GM19023 (cell line): Measurements from ENCODE around the gene PKD2.
"Not testable (repeated sequence)": the region's sequence is repeated elsewhere in the genome, so short reads cannot be mapped to it uniquely, and the experiment has no call there.

Experiments used
- ATAC-seq: cut with Tn5 transposase; IDR thresholded peaks from one replicate; pipeline ENCODE4 v1.9.1; 2021; ENCODE audit warnings: mild to moderate bottlenecking, moderate library complexity; ENCODE audit not compliant: unreplicated experiment

The PKD2 gene

DNA sequence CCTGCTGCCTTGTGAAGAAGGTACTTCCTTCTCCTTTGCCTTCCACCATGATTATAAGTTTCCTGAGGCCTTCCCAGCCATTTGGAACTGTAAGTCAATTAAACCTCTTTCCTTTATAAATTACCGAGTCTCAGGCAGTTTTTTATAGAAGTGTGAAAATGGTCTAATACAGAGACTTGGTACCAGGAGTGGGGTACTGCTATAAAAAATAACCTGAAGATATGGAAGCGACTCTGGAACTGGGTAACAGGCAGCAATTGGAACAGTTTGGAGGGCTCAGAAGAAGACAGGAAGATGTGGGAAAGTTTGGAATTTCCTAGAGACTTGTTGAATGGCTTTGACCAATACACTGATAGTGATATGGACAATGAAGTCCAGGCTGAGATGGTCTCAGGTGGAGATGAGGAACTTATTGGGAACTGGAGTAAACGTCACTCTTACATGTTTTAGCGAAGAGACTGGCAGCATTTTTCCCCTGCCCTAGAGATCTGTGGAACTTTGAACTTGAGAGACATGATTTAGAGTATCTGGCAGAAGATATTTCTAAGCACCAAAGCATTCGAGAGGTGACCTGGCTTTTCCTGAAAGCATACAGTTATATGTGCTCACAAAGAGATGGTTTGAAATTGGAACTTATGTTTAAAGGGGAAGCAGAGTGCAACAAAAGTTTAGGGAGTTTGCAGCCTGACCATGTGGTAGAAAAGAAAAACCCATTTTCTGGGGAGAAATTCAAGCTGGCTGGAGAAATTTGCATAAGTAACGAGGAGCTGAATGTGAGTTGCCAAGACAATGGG is 18.6 kb downstream of the PKD2 start:
- ATAC-seq, result not testable (repeated sequence)

DNA sequence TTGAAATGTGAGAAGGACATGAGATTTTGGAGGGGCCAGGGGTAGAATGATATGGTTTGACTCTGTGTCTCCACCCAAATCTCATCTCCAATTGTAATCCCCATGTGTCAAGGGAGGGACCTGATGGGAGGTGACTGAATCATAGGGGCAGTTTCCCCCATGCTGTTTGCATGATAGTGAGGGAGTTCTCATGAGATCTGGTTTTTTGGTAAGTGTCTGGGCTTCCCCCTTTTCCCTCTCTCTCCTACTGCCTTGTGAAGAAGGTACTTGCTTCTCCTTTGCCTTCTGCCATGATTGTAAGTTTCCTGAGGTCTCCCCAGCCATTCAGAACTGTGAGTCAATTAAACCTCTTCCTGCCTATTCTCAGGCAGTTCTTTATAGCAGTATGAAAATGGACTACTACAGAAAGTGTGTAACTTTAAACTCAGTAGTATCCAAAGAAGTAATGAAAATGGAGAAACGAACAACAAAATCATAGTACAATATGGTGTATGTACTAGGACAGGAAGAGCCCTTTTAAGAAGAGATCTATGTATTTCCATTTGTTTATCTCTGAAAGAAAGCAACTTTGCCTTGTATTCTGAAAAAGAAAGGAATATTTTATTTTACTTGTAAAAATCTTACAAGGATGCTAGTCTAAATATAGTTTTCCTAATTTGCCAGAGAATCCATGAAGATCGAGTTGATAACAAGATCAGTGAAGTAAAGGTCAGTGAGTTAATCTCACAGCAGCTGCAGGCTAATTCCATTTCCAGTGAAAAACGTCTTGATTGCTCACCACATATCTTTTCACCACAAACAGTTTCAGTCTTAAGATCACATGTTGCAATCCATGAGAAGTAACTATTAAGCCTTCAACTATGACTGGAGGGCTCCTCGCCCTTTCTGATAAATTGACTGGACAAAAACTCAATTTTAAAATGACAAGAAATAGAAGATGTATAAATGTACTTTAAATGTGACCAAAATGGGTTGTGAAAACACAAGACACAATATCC is 20.5 kb downstream of the PKD2 start:
- ATAC-seq, result no peak

DNA sequence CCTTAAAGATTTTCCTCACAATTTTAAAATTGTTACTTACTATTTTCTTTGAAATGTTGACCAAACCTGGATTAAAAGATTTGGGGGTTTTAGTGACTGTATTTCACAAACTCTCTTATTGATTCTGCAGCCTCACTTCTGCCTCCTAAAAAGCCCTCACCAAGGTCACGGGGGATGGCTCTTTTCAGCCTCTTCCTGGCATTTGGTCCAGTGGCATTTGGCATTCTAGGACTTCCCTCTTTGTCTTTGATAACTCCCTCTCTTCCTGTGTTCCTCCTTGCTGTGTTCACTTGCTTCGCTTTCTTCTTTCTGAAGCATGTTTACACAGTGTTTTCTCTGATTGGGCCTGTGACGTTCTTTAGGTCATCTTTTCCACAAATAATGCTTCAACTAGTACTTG is 21.5 kb downstream of the PKD2 start:
- no peak for ATAC-seq

DNA sequence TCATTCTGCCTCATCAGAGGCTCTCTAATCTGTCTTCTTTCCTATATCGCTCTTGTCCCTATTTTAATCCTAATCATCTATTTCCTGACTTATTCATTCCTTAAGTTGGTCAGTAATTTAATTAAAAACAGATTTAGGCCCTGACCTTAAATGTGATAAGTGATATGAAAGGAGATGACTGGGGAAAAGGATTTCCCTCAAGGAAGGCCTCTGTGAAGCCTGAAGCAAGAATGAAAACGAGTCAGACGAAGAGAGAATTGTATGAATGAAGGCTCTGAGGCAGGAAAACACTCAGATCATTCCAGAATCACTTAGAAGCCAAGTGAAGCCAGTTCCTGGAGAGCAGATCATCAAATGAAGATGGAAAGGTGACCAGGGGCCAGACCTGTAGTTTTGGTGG is 22.1 kb downstream of the PKD2 start:
- no peak for ATAC-seq

DNA sequence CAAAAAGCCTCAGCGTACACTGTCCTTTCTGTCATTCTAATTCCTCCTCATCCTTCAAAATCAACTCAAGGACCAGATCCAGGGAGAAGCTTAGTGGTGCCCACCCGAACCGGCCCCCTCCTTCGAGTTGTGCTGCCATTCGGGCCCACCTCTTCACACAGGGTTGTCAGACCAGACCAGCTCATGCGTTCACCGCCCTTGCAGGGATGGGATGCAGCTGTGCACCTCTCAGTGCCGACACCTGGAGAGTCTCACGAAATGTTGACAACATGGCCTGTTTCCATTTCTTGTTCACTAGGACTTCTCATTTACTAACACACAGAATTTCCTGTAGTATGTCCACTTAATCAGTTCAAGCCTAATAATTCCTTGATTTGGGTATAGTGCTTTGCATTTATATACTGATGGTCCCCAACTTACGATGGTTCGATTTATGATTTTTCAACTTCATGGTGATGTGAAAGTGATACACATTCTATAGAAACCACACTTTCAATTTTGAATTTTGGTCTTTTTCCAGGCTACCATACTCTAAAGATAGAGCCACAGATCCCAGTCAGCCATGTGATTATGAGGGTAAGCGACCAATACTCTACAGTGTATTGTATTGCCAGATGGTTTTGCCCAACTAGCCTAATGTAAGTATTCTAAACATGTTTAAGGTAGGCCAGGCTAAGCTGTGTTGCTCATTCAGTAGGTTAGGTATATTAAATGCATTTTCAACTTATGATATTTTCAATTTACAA is 23.3 kb downstream of the PKD2 start:
- ATAC-seq, result no peak

DNA sequence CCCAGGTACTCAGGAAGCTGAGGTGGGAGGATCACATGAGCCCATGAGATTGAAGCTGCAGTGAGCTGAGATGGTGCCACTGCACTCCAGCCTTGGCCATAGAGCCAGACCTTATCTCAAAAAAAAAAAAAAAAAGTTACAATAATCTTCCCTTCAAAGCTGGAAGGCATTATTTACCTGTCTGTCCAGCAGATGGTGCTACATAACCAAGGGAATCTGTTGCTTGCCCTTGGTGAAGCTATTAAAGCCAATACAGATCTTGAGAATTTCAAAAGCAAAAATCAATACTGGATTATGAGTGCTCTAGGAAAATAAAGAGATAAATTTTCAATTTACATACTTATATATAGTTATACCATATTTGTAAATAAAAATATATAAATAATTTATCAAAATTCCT is 25.9 kb downstream of the PKD2 start:
- ATAC-seq, result no peak

DNA sequence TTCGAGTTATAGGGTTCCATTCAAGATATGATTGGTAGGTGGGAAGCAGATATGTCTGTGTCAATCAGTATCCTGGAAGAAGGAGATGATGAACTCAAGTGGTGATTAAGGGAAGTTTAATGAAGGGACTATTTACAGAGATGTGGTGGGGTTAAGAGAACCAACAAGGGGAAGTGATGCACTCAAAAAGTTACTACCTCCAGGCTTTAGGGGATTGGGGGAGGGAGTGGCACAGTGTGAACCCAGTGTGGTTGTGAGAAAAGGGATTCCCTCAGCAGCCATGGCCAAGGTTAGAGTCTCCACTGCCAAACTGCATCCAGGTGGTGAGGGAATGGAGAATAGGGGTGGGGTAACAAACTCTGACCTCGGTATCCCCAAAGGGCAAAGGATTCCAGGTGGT is 27.9 kb downstream of the PKD2 start:
- no peak for ATAC-seq

DNA sequence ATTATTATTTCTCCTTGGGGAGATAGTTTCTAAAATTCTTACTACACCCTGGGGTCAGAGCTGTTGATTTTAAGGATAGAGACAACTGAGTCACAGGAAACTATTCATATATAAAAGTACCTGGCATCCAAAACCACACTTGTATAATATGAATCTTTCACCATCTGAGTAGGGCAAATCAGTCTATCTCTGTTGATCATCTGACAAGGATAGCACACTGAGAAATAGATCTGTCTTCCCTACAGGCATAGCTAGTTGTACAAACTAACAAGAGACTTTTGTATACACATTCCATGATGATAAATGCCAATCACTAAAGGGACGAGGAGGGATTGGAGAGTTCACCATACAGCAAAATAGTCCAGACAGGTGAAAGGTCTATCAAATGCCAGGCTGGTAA is 30.0 kb downstream of the PKD2 start:
- ATAC-seq, result no peak

DNA sequence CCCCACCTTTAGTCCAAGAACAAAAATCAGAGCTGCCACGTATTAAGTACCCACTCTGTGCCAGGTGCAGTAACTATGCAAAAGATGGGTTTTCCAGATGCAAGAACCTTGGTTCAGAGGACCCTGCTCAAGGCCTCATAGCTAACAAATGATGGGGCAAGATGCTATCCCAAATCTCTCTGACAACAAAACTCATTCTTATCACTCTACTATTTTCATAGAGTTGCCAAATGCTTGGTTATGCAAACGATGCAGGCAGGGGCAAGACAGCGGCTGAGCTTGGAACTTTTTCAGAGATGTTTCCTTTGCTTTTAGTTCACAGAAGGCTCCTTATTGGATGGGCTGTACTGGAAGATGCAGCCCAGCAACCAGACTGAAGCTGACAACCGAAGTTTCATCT is 30.5 kb downstream of the PKD2 start:
- no peak for ATAC-seq

DNA sequence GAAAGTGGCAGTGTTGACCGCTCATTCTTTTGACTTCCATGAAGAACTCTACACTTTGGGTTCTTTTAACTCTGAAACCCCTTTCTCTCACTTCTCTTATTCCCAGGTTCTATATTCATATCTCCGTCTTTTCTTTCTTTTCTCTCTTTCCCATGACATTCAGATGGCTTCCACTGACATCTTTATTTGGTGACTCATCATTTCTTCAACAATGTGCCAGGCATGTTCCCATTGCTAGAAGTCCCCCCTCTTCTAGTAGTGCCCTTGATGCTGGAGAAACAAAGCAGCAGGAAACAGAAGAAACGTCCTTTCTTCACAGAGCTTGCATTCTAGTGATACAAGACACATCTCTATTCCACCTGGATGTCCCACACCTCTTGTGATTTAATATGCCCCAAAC is 33.3 kb downstream of the PKD2 start:
- ATAC-seq, result no peak

DNA sequence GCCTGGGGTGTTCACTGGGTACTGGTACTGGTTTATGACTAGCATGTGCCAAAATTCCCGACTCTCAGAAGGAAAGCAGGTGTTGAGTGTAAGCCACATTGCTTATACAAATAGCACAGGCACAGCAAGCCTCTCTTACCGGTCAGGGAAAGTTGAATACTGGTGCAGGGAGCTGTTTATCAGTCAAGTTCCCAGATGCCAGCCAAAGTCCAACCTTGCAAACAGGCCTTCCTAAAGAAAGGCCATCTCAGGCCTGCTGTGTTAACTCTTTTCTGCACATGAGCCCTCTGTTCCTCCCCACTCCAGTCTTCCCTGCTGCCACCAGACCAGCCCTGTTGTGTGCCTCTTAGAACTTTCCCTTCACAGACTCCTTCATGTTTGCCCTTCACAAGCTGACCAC is 34.2 kb downstream of the PKD2 start:
- no peak for ATAC-seq

DNA sequence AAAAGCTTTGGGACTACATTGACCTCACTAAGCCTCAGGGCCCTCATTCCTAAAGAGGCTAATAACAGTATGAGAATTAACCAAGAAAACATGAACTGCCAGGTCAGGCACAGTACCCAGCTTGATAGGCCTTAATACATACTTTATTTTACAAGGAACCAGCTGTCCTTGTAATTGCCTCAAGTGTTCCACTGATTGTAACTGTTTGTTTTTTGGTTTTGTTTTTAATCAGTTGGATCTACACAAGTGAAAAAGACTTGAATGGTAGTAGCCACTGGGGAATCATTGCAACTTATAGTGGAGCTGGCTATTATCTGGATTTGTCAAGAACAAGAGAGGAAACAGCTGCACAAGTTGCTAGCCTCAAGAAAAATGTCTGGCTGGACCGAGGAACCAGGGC is 35.6 kb downstream of the PKD2 start:
- no peak for ATAC-seq

DNA sequence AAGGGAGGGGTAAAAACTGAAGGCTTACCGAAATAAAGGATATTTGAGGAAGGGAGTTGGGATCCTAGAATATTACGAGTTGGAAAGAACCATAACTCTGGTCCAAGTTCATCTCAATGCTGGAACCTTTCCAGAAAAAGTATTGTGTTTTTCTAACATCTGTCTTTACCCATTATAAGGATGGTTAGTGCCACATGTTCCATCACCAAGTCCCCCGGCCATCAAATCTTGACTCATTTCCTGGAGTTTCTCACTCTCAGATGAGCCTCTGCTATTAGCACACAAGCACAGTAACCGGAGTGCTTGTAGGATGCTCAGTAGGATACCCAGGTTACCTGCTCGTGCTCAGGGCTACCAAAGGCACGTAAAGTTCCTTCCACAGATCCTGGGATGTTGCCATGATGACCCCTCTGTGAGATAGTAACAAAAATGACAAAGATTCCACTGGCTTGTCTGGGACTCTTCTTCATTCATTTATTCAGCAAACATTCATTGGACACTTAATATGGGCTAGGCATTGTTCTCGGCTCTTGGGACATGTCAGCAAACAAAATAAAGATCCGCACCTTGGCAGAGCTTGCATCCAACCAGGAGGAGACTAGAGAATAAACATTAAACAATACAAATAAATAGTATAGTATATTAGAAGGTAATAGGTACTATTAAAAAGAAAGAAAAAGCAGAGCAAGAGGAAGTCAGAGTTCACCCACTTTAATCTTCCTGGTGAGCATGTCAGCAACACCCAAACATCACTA is 36.3 kb downstream of the PKD2 start:
- ATAC-seq, result no peak

DNA sequence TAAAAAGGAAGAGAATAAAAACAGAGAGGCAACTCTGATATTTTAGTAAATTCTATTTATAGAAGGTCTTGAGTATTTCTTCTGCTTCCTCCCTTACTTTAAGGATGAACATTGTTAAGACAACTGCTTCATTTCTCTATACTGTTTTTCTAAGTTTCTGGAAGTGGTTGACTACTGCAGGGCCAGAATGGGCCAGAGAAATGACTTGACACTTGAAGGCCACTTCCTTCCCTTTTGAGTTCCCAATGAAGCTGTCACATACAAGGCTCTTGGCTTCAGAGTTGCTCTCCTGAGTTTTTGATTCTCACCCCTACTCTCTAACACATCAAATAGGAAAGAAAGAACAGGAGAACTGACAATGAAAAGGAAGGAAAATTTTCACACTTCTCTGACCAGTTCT is 37.6 kb downstream of the PKD2 start:
- no peak for ATAC-seq

DNA sequence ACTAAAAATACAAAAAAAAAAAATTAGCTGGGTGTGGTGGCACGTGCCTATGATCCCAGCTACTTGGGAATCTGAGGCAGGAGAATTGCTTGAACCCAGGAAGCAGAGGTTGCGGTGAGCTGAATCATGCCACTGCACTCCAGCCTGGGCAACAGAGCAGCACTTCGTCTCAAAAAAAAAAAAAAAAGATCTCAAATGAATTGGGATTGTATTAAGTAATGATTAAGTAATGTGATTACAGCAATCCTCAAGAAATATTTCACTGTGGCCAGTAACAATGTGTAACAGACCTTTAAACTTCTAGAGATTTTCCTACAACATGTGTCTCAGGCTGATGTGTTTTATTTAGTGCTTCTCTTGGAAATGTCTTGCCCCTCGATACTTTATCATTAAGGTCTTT is 46.8 kb downstream of the PKD2 start:
- no peak for ATAC-seq

DNA sequence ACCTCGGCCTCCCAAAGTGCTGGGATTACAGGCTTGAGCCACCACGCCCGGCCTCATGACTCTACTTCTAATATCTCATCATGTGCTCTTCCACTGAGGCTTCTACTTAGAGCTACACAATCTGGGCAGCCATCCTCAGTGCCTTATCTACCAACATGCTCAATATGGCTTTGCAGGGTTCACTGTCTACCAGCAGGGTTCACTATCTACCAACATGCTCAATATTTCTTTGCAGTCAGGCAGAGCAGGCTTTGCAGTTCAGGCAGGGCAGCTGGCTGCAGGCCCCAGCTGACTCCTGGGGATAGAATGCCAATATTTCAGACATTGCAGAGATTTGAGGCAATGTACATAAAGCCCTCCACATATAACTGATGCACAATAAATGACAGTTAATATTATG is 47.5 kb downstream of the PKD2 start:
- ATAC-seq, result peak; percentile 50

DNA sequence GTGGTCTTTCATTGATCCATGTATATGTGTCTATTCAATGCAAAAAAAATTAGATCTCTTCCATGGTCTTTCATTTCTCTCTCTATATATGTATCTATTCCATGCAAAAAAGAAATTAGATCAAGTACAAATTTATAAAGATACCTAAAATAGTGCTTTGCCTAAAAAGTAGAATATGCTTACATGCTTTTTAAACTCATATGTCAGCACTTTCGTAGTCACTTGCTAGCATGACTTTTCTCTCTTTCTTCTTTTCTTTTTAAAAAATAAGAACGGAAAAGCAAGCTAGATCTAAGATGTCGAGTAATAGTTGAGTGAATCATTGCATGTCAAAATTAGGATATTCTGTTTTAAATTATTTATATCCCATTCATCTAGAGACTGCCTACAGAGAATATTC is 50.9 kb downstream of the PKD2 start:
- ATAC-seq, result no peak

DNA sequence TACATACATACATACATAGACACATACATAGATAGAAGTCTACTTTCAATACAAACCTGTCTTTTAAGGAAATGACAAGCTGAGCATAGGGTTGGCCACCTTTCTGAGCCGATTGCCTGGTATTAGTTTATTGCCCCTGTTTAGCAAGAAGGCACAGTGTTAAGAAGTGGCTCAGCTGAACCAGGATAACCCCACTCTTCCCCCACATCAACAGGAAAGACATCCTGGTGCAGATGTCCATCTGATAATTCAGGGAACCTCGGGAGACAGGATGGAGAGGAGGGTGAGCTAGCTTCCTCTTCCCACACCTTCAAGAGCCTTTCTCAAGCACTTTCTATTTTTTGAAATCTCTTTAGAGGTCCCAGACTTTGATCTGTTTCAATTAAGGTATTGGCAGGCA is 52.3 kb downstream of the PKD2 start:
- no peak for ATAC-seq

DNA sequence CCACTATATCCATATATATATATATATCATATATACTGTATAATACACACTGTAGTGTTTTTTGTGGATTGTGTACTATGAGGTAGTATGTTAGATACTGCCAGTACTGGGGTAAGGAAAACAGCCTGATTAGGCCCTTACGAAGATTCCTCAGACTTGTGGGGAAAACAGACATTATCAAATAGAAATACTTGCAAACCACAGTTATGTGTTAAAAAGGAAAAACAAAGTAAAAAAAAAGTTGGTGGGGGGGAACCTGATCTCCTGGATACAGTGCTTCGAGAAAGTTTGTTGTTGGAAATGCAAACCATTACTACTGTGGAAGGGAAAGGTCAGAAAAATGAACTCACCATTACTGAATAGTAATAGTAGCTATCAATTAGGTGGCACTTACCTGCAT is 53.0 kb downstream of the PKD2 start:
- ATAC-seq, result no peak

DNA sequence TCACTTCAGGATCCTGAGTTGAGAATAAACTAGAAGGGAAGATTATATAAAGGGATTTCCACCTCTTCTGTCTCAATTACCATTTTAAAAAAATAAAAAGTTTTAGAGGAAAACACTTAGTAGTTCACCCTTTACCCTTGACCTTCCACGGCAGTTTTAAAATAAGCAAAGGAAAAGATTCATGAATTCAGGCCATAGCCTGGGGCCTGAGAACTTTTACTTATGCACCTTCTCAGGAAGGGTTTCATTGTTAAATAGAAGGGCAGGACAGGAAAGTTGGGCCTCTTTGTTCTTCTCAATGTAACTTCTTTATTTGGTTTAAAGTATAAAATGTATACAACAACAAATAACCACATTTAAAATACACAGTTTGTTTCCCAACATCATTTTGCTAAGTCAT is 54.9 kb downstream of the PKD2 start:
- ATAC-seq, result no peak

DNA sequence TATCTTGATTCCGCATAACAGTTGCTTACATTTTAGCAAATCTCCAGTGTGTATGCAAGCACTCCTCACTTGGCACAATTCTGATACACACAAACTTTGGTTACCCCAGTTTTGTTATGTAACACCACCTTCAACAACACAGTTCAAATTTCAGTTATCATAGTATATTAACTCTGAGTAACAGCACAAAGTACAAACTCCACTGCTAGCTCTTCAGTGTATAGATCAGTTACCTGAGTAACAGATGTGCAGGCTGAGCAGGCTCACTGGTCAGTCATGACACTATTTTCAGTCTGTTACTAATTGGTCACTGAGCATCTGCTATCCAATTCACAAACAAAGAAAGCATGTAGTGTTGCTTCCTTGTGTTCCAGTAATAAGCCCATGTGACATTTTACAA is 55.4 kb downstream of the PKD2 start:
- ATAC-seq, result no peak
